ENCODE measurements around the gene OTUB2. TPM values are rescaled to one million over a fixed set of nuclear protein-coding genes. Genes with fewer than 3 reads are reported as not detected.

The OTUB2 gene
- total and polyA plus RNA-seq, 2 experiments from 2014 or later = 1.3 to 1.9 TPM

DNA sequence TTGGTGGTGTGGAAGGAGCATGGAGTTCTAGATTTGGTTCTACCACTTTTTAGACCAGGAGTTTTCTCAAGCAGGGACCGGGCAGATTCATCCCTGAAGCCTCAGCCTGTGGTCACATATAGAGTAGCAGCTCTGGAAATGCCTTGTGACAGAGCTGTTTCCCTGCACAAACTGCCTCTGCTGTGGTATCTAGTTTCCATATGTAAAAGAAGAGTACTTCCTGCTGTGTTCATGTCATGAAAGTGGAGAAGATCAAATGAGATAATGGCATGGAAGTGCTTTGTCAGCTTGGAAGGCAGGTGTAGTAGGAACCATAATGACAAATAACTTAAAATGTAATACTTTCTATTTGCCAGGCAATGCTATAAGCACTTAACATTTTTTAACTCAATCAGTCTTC, 26.1 kb downstream of the OTUB2 start:
- peaks cover 20% of the 10 kb centered on the region; the same call in 1 of the 2 replicates for H3K79me2 ChIP-seq (ENCODE audit: insufficient read depth)
- WGBS, 2 experiments (ENCODE audit: low coverage in 1 of 2, low lambda C conversion rate in 2 of 2, missing lambda C conversion rate in 2 of 2) = 29 to 59% methylated on average over 1 of the region's 1 CpG
- H3K4me2 ChIP-seq (ENCODE audit: unreplicated experiment) = no peak overlapping the region
- no peaks in the 10 kb centered on the region; the same call in 1 of the 2 replicates for H3F3A ChIP-seq (ENCODE audit: insufficient read depth)
- TF ChIP-seq EZH2phosphoT487 (IDR thresholded peaks at IDR 0.05; ENCODE audit: insufficient read depth, low read depth) (no peak), EZH2 (IDR thresholded peaks at IDR 0.05; ENCODE audit: insufficient read depth, poor library complexity, severe bottlenecking) (no peak)
- no peak overlapping the region for H2AFZ ChIP-seq
- no peaks in the 10 kb centered on the region for H3K9me2 ChIP-seq (ENCODE audit: insufficient read depth)
- no peak overlapping the region for H3K27ac ChIP-seq
- no peak overlapping the region for H3K4me3 ChIP-seq
- H3K9ac ChIP-seq = no peak overlapping the region
- H4K20me1 ChIP-seq (ENCODE audit: insufficient read depth) = no peaks in the 10 kb centered on the region
- H3K9me3 ChIP-seq (ENCODE audit: low read depth) = no peaks in the 10 kb centered on the region
- DNase-seq = no peak
- peaks cover 56% of the 10 kb centered on the region for H3K36me3 ChIP-seq (ENCODE audit: low read depth)
- H3K4me1 ChIP-seq (ENCODE audit: insufficient read depth) = no peaks in the 10 kb centered on the region
- no peaks in the 10 kb centered on the region for H3K27me3 ChIP-seq (replicated peaks; ENCODE audit: insufficient read depth)
- in situ Hi-C loops (cut with MboI) = no loop called here

DNA sequence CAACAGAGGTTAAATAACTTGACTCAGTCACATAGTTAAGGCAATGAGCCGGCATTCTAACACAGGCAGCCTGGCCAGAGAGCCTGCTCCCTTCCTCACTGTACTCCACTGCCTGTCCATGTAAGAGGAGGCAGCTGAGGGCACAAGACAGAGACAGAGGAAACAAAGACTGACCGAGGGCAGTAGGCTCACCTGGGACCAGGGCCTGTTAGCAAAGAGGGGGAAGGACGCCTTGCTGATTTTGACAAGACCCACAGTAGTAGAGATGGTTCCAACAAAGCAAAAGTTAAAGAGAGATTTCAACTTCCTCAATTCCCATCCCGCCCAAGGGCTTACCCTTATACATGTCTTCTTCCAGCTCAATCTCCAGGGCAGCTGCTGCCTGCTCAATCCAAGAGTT, 26.5 kb downstream of the OTUB2 start:
- H4K20me1 ChIP-seq (ENCODE audit: insufficient read depth) = no peaks in the 10 kb centered on the region
- no peaks in the 10 kb centered on the region for H3K4me1 ChIP-seq (ENCODE audit: insufficient read depth)
- no peaks in the 10 kb centered on the region; the same call in 1 of the 2 replicates for H3F3A ChIP-seq (ENCODE audit: insufficient read depth)
- peaks cover 25% of the 10 kb centered on the region for H3K79me2 ChIP-seq (ENCODE audit: insufficient read depth)
- no peaks in the 10 kb centered on the region for H3K9me2 ChIP-seq (ENCODE audit: insufficient read depth)
- DNase-seq = no peak
- H3K27me3 ChIP-seq (replicated peaks; ENCODE audit: insufficient read depth) = no peaks in the 10 kb centered on the region
- H3K9me3 ChIP-seq (ENCODE audit: low read depth) = no peaks in the 10 kb centered on the region
- no peak for TF ChIP-seq EZH2 (IDR thresholded peaks at IDR 0.05; ENCODE audit: insufficient read depth, poor library complexity, severe bottlenecking)
- H2AFZ ChIP-seq = no peak overlapping the region
- no peak overlapping the region for H3K27ac ChIP-seq
- H3K4me3 ChIP-seq = no peak overlapping the region
- H3K36me3 ChIP-seq (ENCODE audit: low read depth) = peaks cover 60% of the 10 kb centered on the region
- no peak overlapping the region for H3K9ac ChIP-seq
- no peak overlapping the region for H3K4me2 ChIP-seq (ENCODE audit: unreplicated experiment)
- in situ Hi-C loops (cut with MboI) = no loop called here
- 98% methylated on average over 4 of the region's 4 CpGs for WGBS, 2 experiments (ENCODE audit: low coverage in 1 of 2, low lambda C conversion rate in 2 of 2, missing lambda C conversion rate in 2 of 2)

DNA sequence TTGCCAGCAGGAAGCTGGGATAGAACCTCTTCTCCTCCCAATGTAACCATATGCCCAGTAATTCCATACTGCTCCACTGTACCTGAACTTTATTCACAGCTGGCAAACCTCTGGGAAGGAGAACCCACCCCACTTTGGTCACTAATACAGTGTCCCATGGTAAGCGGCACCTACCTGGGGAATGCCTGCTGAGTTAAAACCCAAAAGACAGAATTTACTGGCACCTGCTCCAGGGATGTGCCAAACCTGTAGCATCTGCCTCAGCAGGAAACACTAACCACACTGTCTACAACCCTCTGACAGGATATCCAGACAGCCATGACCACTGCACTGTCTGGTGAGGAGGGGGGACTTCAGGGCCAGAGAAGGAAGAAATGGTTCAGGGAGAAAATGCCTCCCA, 28.3 kb downstream of the OTUB2 start:
- Histone ChIP-seq H2AFZ (no peak overlapping the region), H3K4me3 (no peak overlapping the region), H3K9ac (no peak overlapping the region), H3K27ac (no peak overlapping the region), H3K79me2 (ENCODE audit: insufficient read depth) (peaks cover 42% of the 10 kb centered on the region), H3K9me3 (ENCODE audit: low read depth) (no peaks in the 10 kb centered on the region), H3K4me1 (ENCODE audit: insufficient read depth) (no peaks in the 10 kb centered on the region), H3K27me3 (replicated peaks; ENCODE audit: insufficient read depth) (no peaks in the 10 kb centered on the region), H3K4me2 (ENCODE audit: unreplicated experiment) (no peak overlapping the region), H3K36me3 (ENCODE audit: low read depth) (peaks cover 65% of the 10 kb centered on the region), H3K9me2 (ENCODE audit: insufficient read depth) (no peaks in the 10 kb centered on the region), H4K20me1 (ENCODE audit: insufficient read depth) (peaks cover 4% of the 10 kb centered on the region; the same call in 1 of the 2 replicates), H3F3A (ENCODE audit: insufficient read depth) (no peaks in the 10 kb centered on the region)
- in situ Hi-C loops (cut with MboI) = no loop called here
- DNase-seq = no peak
- WGBS, 2 experiments (ENCODE audit: low coverage in 1 of 2, low lambda C conversion rate in 2 of 2, missing lambda C conversion rate in 2 of 2) = 95 to 100% methylated on average over 1 of the region's 1 CpG
- no peak for TF ChIP-seq EZH2 (IDR thresholded peaks at IDR 0.05; ENCODE audit: insufficient read depth, poor library complexity, severe bottlenecking)
- TF ChIP-seq EZH2phosphoT487 (IDR thresholded peaks at IDR 0.05; ENCODE audit: insufficient read depth, low read depth) = no peak

GRCh38 chr14:94054936-94055335, 28.8 kb downstream of the OTUB2 start:
- Histone ChIP-seq H4K20me1 (ENCODE audit: insufficient read depth) (peaks cover 4% of the 10 kb centered on the region; the same call in 1 of the 2 replicates), H3K4me2 (ENCODE audit: unreplicated experiment) (no peak overlapping the region), H3K9ac (no peak overlapping the region), H3K4me1 (ENCODE audit: insufficient read depth) (no peaks in the 10 kb centered on the region), H3K4me3 (no peak overlapping the region), H3K36me3 (ENCODE audit: low read depth) (peaks cover 70% of the 10 kb centered on the region), H3K9me2 (ENCODE audit: insufficient read depth) (no peaks in the 10 kb centered on the region), H3K27me3 (replicated peaks; ENCODE audit: insufficient read depth) (no peaks in the 10 kb centered on the region), H3K27ac (no peak overlapping the region), H2AFZ (no peak overlapping the region), H3K9me3 (ENCODE audit: low read depth) (no peaks in the 10 kb centered on the region), H3K79me2 (ENCODE audit: insufficient read depth) (peaks cover 46% of the 10 kb centered on the region), H3F3A (ENCODE audit: insufficient read depth) (no peaks in the 10 kb centered on the region)
- in situ Hi-C loops (cut with MboI) = no loop called here
- no peak for TF ChIP-seq EZH2phosphoT487 (IDR thresholded peaks at IDR 0.05; ENCODE audit: insufficient read depth, low read depth)
- TF ChIP-seq EZH2 (IDR thresholded peaks at IDR 0.05; ENCODE audit: insufficient read depth, poor library complexity, severe bottlenecking) = no peak
- 94 to 96% methylated on average over 7 of the region's 7 CpGs for WGBS, 2 experiments (ENCODE audit: low coverage in 1 of 2, low lambda C conversion rate in 2 of 2, missing lambda C conversion rate in 2 of 2)
- no peak for DNase-seq
